GM21390 (cell line): Measurements from ENCODE around the gene OSER1.

ENCODE experiments used
- ATAC-seq: cut with Tn5 transposase; IDR thresholded peaks from one replicate; pipeline ENCODE4 v1.9.1; 2021; ENCODE audit not compliant: unreplicated experiment

The OSER1 gene

DNA sequence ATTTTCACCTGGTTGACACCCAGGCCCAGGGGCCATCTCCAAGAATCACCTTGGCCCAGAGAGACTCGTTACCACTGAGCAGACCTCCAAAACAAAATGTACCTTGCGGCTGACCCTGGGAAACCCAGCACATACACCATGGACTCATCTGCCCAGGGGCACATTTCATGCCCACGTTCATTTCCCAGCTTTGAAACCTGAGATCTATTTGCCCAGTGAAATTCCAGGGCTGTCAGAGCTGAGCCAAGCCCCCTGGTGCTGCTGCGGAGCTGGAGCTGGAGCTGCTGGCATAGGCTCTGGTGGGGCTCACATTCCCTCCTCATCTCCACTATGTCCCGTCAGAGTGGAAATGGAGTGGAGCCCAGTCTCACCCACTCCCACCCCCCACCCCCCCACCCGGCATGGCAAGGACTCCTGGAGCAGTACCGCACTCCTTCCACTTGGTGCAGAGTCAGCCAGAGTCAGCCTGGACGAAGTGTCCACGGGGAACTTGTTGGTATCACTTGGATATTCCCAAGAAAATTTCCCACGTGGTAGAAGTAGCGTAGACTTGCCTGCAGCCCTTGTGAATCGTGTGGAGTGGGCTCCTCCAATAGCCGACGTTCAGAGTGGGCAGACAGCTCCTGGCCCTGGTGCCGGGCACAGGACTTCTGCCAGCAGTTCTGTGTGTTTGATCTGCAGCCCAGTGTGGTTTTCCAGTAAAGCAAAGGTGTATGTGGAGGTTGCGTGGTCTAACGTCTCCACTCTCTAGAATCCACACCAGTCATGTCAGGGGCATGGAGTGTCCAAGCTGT is 18.1 kb upstream of the OSER1 start:
- no peak for ATAC-seq

DNA sequence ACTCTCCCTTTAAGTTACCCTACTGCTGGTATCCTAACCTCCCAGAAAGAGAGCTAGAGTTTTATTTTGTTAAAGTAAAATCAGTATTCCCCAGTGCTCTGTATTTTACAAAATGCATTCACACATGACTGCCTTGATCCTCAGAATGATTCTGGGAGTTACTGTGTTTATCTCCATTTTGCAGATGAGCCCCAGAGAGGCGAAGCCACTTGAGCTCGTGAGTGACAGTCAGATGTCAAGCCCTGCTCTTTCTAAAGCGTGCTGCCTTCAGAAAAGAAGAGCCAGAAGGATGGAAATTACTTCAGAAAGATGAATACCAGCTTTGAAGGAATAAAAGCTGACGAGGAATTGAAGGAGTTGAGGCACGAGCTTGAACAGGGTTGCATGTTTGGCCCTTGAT is 14.1 kb upstream of the OSER1 start:
- no peak for ATAC-seq

DNA sequence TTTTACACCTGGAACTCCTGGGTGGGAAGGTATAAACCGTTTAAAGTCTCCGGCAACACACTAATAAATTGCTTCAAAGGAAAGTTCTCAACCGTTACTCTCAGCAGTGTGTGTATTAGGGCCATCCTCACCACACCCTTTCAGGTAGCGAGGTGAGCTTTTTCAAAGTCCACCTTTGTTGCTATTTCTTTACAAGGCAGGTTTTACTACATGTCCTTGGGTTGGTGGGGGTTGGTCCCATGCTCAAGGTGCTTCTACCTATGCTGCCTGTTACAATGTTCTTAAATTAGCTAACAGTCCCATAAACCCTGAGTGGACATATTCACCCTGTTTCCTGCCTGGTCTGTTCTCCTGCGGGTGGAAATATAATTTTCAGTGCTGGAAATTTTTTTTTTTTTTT is 13.2 kb upstream of the OSER1 start:
- ATAC-seq = no peak

DNA sequence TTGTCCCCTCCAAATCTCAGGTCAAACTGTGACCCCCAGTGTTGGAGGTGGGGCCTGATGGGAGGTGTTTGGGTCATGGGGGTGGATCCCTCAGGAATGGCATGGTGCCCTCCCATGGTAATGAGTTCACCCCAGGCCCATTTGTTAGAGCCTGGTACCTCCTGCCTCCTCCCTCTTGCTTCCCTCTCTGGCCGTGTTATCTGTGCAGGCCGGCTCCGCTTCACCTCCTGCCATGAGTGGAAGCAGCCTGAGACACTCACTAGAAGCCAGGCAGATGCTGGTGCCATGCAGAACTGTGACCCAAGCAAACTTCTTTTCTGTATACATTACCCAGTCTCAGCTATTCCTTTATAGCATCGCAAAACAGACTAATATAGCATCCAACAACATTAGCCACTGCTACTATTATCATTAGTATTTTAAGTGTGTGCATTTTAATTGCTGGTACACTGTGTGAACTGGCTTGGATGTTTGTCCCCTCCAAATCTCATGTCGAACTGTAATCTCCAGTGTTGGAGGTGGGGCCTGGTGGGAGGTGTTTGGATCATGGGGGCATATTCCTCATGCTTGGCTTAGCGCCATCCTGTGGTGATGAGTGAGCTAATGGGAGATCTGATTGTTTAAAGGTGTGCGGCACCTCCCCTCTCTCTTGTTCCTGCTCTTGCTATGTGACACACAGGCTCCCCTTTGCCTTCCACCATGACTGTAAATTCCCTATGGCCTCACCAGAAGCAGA is 12.2 kb upstream of the OSER1 start:
- ATAC-seq = no peak

DNA sequence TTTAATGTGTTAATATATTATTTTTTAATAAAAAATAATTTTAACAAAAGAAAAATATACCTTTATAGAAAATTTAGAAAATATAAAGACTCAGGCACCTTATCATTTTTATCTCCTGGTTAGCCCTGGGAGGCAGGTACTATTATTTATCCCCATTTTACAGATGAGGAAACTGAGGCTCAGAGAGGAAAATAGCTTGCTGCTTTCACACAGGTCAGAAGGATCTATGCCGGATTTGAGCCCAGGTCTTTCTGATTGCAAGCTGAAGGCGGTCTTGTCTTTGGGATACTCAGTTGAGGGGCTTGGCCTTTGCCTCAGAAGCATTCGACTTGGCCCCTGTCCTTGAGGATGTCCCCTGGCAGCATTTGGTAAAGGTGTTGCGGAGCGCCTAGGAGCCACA is 11.5 kb upstream of the OSER1 start:
- no peak for ATAC-seq

DNA sequence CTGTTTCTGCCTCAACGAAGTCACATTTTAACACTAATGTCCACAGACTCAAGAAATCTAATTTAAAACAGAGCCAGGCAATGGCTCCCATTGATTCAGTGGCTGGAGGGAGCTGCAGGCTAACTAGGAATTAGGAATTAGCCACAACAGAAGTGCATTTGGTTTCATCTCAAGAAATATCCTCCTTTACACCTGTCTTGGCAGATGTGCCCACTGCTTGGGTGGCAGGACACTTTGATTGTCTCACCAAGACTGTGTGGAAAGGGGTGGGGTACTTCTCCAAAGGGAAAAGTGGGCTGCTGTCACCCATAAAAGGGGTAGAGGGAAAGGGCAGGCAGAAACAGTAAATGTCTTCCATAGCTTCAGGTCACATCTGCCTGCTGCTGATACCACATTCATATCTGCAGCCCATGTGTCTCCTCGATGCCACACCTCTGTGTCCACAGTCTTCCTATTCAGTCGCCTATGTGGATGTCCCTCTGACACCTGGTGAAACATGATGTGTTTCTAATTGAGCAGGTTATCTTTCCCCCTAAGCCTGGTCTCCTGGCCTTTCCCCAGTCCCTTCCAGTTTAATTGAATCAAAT is 10.9 kb upstream of the OSER1 start:
- ATAC-seq = no peak

DNA sequence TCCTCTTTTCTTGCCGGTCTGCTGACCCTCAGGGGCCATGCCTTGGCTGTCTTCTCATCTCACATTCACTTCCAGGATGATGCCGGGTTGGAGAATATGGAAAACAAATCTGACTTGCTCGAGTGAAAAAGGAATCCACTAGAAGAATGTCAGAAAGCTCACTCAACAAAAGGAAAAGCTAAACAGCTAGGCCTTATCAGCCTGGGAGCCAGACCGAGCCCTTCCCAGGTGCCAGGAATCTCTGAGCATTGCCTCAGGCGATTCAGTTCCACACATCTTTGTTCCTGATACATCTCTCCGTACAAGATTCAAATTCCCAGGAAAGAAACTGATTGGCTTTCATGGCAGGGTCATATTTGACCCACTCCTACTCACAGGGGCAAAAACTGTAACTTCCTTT is 9.2 kb upstream of the OSER1 start:
- no peak for ATAC-seq

DNA sequence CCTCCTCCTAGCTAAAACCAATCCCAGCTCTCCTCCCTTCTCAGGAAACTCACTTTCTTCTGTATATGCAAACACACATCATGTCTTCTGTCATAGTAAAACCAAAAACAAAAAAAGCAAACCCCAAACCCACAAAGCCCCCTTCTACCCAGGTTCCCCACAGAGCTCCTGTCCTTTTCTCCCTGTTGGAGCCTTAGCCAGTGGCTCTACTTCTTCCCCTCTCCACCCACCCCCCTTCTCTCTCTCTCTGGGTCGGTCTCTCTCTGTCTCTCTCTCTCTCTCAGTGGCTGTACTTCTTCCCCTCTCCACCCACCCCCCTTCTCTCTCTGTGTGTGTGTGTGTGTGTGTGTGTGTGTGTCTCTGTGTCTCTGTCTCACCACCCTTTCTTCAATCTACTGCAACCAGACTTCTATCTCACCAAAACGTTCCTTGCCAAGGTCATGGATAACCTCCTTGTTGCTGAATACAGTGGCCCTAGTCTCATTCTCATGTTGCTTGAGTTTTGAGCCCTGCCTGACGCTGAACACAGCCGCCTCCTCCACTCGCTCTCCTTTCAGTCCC is 8.7 kb upstream of the OSER1 start:
- no peak for ATAC-seq

DNA sequence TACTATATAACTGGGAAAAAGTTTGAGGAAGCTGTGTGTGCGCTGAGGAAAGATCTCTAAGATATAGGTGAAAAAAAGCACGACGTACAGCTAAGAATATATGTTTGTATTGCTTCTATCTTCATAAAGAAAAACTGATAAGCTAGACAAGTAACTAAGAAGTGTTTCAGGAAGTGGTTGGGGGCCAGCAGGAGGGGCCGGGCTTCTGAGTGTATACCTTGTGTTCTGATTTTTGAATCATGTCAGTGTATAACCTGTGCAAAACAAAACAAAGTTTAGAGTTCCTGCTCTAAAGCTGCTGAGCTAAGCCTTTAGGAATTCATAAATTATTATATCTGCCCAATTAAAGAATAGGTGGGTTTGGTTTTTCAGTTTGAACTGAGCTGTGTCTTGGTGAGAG is 7.9 kb upstream of the OSER1 start:
- no peak for ATAC-seq

DNA sequence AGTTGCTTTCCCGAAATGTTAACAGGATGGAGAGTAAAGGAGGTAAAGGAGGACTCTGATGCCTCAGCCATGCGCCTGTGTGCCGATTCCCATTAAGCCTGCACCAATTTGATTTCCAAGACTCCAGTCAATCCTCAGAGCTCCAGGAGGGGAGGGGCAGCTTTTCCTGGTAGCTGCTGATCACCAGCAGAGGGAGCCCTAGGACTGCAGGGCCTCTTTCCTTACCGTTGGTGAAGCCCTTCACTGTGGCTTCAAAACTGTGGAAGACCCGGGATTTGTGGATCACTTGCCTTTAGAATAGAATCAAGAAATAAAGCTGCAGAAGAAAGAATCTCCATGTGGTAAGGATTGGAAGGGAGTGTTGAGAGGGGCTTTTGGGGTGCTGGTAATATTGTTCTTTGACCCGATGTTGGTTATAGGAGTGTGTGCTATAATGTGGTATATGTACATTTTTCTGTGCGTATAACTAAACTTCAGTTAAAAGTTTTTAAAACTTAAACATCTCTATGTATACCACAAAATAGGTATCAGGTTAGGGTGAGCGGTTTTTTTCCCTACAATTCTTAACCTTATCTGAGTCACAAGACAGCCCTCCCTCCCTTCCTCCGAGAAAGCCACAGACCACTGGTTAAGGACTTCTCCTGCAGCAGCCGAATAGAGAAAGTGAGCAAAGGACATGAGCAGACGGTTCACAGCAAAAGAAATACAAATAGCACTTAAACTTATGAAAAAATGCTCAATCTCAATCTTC is 6.9 kb upstream of the OSER1 start:
- no peak for ATAC-seq

DNA sequence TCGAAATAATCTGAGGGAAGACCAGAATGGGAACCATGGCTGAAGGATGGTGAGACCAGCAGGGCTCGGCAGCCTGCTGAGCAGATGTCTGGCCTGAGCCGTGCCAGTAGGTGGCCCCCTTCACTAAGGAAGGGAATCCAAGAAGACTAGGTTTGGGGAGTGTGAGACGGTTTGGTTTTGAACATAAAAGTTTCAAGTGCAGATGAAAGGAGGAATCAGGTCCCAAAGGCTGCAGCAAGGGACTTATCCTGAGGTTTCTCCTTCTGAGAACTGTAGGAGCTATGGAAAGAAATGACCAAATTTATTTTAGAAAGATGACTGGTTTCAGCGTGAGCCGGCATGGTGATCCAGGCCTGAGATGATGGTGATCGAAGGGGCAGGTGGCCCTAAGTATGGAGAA is 4.6 kb upstream of the OSER1 start:
- ATAC-seq = no peak

DNA sequence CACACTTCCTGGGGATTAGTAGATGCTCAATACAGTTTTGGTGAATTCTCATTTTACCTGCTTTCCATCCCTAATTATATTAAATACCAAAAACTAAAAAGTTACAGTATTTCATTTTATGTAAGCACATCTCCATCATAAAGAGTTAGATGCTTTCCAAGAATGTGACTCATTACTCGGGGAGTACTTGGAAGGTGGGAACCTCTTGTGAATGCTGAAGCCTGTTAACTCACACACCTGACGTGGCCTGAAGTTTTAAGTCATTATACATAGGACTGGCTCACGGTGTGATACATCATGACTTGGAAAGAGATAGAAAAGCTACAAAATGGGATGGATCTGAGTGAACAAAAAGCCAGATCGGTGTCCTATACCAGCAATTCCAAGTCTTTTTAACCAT is 2.2 kb upstream of the OSER1 start:
- no peak for ATAC-seq

DNA sequence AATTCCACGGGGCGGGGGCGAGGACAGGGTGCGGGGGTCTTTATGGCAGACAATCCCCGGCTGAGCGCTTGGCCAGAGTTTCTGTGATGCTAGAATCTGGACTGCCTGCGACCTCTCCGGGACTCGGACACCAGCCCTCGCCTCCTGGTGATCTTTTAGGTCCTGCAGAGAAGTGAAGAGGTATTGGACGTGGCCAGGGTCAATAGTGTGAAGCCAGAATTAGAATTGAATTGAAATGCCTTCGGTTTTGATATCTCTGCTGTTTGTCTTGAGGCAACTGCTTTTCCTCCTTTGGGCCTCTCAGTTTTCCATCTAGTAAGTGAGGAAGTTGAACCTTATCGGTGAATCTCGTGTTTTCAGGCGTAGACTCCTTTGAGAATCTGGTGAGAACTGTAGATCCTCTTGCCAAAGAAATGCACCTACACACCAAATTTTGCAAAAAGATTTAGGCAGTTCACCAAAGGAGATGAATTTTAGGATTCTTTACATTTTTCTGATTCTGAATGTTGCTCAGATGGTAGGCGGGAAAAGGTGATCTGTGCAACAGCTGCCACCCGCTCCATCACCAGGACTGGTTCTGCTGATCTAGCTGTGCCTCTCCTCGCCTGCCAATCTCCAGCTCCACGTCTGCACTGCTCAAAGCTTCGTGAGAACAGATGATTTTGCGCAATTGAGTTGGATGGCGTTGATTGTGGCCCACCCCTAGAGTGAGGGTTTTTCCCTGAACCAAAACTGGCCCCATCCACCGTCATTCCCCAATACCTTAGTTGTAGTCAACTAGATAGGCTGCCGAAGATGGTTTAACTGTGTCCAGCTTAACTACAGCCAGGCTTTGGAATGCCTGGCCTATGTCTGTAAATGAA is 837 bp upstream of the OSER1 start:
- ATAC-seq = no peak

DNA sequence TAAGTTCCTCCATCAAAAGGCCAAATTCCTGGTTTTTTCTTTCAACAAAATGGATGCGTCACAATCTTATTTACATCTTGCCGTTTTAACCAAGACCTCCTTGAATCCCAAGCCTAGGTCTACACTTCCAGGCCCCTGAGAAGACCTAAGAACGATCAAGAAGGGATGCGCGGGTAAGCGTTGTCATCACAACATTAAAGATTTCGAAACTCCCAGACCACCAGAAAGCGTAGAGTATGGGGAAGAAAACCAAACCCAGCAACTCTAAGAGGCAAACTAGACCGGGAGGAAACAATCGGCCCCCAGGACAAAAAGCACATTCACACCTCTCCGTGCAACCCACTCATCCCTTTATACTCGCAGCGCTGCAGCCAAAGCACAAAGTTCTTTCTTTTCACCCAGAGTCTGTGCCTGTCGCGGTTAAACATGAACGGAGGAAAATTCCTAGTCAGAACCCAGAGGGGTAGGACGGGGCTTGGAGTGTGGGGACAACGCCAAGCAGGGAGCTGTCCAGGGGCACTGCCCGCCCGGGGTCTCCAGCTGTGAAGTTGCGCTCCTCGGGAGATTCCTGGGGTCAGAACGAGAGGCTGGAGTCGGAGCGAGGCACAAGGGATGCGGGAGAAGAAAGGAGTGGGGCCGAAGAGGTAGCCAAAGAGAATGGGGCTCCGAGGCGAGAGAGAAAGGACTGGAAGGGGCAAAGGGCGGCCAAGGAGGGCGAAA is 725 bp downstream of the OSER1 start:
- ATAC-seq = no peak

DNA sequence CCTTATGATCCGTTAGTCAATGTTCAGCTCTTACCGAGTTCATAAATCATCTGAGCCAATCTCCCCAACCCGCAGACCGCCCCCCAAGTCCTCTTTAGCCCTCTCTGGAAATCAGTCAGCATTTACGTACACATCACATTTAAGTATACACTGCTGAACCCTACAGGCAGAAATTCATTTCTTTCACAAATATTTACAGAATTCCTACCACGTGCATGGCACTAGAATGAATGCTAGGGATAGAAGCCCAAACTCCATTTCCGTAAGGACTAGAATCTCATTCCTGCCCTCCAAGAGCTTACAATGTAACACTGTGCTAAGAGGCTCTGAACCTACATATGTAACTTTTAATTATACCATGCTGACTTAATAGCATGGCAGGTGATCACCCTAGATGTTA is 1.8 kb downstream of the OSER1 start:
- no peak for ATAC-seq

DNA sequence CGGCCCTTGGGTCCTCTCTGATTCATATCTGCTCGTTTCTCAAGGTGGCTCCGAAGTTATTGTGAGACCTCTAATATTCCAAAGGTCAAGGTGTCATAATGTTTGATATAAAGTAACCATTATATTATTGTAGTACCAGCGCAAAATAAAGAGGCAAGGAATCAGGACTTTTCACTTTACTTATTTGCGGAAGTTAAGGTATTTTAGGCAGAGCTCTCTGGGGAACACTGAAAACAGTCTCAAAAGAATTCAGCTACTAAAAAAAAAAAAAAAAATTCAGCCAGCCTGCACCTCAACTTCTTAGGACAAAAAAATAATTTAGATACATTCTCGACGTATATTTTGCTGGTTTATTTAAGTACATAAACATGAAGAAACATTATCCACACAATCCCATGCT is 2.4 kb downstream of the OSER1 start:
- ATAC-seq = no peak

DNA sequence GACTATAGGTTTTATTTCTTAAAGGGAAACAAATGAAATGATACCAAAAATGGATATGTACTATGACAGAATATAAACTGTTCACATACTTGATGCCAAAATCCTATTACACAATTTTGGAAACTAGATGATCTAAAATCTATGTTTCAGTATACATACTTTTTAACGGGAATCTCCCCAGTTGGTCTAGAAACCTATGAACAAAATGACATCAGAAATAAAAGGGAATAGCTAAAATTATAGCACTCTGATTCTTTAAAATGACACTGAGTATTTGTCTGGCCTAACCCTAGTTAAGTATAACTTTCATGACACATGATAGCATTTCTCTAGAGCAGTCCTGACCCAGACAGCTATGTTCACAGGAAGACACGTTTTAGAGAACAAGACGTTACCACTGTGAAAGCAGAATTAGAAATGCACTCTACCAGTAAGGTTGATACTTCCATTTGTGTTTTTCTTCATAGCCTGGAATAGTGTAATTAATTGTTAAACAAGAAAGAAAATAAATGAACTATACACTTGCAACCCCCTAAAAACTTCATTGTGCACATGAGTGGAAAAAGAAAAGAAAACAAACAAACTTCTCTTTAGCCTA is 3.3 kb downstream of the OSER1 start:
- no peak for ATAC-seq

DNA sequence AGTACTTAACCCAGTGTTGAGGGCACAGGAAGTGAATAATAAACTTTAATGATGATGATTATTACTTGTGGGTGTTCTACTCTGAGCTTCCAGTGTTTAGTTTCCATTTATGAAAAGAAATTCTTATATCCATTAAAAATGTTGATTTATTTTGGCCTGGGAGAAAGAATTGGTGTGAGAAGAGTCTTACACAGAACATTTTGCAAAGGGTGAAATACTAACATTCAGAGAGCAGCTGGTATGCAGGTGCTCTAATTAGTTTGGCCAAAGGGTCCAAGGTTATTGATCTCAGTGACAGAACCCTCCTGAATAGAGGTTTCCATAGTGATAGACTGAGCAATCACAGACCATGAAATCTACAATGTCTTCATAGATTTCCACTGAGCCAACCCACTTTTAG is 4.4 kb downstream of the OSER1 start:
- ATAC-seq = no peak

DNA sequence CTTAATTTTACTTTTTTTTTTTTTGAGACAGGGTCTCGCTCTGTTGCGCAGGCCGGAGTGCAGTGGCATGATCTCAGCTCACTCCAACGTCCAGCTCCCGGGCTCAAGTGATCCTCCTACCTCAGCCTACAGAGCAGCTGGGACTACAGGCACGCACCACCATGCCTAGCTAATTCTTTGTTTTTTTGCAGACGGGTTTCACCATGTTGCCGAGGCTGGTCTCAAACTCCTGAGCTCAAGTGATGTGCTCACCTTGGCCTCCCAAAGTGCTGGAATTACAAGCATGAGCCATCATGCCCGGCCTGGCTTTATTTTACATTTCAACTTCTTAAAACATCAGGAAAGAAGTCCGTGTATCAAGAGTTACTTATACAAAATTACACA is 5.7 kb downstream of the OSER1 start:
- no peak for ATAC-seq
